ENCODE results near the gene PGC.

Gene PGC

GRCh38 chr6:41728073-41728936, 18.9 kb downstream of the PGC start:
- DNase-seq: no peak

- DNase-seq: no peak
Measured at GRCh38 chr6:41727705-41728072, 19.5 kb downstream of the PGC start.

- no peak for DNase-seq
Measured at GRCh38 chr6:41726876-41727275, 20.3 kb downstream of the PGC start.

GRCh38 chr6:41724586-41725501, 22.4 kb downstream of the PGC start:
- DNase-seq: no peak

GRCh38 chr6:41724228-41724580, 23.0 kb downstream of the PGC start:
- no peak for DNase-seq

GRCh38 chr6:41723530-41724227, 23.5 kb downstream of the PGC start:
- no peak for DNase-seq

GRCh38 chr6:41722969-41723529, 24.1 kb downstream of the PGC start:
- no peak for DNase-seq

- DNase-seq: no peak
Measured at GRCh38 chr6:41721414-41721813, 25.8 kb downstream of the PGC start.

GRCh38 chr6:41720783-41721182, 26.4 kb downstream of the PGC start:
- DNase-seq: no peak

- no peak for DNase-seq
Measured at GRCh38 chr6:41720262-41720620, 27.0 kb downstream of the PGC start.

- no peak for DNase-seq
Measured at GRCh38 chr6:41719436-41720261, 27.5 kb downstream of the PGC start.

GRCh38 chr6:41718828-41719227, 28.4 kb downstream of the PGC start:
- no peak for DNase-seq

- no peak for DNase-seq
Measured at GRCh38 chr6:41717392-41717736, 29.8 kb downstream of the PGC start.

- DNase-seq: no peak
Measured at GRCh38 chr6:41716516-41717391, 30.4 kb downstream of the PGC start.

- no peak for DNase-seq
Measured at GRCh38 chr6:41715795-41716515, 31.2 kb downstream of the PGC start.

GRCh38 chr6:41714556-41715273, 32.5 kb downstream of the PGC start:
- DNase-seq: no peak

GRCh38 chr6:41713650-41714291, 33.4 kb downstream of the PGC start:
- DNase-seq: no peak

- DNase-seq: no peak
Measured at GRCh38 chr6:41713159-41713649, 34.0 kb downstream of the PGC start.

- no peak for DNase-seq
Measured at GRCh38 chr6:41712651-41713103, 34.5 kb downstream of the PGC start.
